Neural progenitor cell (in vitro differentiated cells): ENCODE data around the gene GAPT.

Experiments used
- CTCF ChIP-seq: fragments of 200-600 bp; sonication (generic); IDR thresholded peaks from 2 replicates; pipeline ENCODE4 v1.5.1; 2017; ENCODE audit warnings: antibody characterized with exemption, mild to moderate bottlenecking
- EZH2phosphoT487 ChIP-seq: fragments of 200-600 bp; sonication (generic); IDR thresholded peaks from 2 replicates; pipeline ENCODE4 v1.6.1; 2017; ENCODE audit warnings: antibody characterized with exemption

GRCh38 chr5:58491216-58491892, at the start of gene GAPT:
- TF ChIP-seq EZH2phosphoT487 (no peak), CTCF (no peak)
